Putamen (tissue), 1 donor: ENCODE results near the gene IQSEC3.
"Not testable (repeated sequence)": the region's sequence is repeated elsewhere in the genome, so short reads cannot be mapped to it uniquely, and the experiment has no call there.

Experiments used
- DNase-seq: peaks from one replicate; pipeline ENCODE4 v3.0.0-alpha.2; 2016; ENCODE audit warnings: low spot score

Gene IQSEC3

GRCh38 chr12:177980-178828, 111.6 kb downstream of the IQSEC3 start:
- no peak for DNase-seq

DNA sequence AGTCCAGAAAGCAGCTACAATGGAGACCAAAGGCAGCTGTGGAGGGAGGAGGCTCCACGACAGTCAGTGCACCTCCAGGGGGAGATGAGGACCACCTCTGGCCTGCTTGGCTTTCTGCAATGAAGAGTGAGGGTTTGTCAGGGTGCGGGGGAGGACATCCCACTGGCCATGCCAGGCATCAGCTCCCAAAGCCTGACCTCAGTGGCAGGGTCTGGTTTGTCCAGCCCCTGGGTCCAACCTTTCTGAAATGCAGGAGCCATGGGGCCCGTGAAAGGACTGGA, 112.2 kb downstream of the IQSEC3 start:
- no peak for DNase-seq

DNA sequence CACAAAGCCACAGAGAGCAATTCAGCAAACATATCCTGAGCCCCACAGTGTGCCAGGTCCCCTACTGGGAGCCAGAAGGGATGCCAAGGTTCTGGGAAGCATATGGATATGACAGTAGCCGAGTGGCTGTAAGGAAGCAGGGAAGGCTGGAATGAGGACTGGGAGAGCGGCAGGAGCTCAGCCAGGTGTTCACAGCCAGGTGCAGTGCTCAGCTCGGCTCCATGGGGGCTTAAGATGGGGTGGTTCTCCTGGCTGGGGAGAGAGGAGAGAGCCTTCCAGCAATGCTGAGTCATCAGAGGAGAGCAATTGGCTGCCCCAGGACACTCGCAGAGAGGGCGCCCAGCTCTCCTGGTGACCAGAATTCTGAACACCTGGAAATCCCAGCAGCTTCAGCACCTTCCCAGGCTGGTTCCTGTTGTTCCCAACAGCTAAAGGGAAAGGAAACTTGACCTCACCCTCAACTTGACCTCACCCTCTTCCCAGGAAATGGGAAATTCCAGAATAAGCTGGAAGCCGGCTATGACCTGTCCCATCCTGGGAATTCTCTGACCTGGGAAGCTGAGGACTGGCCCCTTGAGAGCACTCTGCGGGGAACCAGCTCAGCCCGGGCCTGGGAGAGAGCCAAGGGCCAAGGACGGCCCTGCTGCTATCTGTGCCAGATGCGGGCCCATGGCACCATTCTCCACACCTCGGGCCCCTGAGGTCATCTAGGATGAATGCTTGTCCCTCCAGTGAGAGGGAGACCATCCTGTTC, 112.7 kb downstream of the IQSEC3 start:
- no peak for DNase-seq

DNA sequence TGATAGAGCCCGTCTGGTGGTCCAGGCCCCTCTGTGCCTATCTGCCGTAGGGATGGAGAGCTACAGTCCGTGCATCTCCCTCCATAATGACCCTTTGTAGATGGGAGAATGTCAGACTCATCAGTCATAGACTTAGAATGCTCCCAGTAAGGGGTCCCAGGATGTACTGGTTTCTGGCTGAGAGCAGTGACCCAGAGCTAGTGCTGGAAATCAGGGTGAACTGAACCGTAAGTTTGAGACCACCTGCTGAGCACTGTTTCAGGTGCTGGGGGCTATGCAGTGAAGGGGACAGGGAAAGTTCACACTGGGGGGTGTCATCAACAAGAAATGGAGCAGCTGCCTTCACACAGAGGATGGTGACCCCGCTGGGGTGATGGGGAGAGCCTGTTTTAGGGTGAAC, 113.3 kb downstream of the IQSEC3 start:
- no peak for DNase-seq

DNA sequence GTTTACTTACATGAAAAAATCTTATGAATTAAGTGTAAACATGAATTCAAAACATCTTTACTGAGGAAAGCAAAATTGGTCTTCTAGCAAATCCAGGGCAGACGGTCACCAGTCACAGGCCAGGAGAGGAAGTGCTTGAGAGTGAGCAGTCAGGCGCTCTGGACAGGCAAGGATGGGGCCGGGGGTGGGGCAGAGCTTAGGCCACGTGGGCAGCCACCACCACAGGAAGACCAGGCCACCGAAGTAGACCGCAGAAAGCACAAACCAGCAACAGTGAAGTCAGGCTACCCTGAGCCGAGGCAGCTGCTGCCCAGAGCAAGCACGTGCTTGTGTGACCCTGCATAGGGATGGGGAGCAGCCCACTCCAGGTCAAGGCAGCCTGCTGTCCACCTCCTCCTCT, 113.9 kb downstream of the IQSEC3 start:
- DNase-seq, result peak; percentile 57

GRCh38 chr12:181921-182320, 115.4 kb downstream of the IQSEC3 start:
- no peak for DNase-seq

GRCh38 chr12:182381-182892, 115.9 kb downstream of the IQSEC3 start:
- no peak for DNase-seq

GRCh38 chr12:184811-185575, 118.4 kb downstream of the IQSEC3 start:
- no peak for DNase-seq

DNA sequence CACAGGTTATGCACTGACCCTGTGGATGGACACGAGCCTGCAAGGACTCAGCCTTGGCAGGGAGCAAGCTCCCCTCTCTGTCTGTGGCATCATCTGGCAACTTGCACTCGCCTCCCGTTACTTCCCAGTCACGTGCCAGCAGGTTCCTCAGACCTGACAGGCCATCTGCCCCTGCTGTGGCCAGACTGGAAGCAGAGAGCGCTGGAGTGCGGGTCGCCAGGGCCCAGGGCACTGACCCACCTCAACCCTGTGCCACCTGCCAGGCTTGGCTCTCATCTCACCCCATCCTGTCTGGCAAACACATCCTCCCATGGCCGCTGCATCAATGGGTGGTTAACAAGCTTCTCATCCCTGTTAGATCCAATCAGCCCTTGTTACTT, 119.0 kb downstream of the IQSEC3 start:
- DNase-seq, result no peak

DNA sequence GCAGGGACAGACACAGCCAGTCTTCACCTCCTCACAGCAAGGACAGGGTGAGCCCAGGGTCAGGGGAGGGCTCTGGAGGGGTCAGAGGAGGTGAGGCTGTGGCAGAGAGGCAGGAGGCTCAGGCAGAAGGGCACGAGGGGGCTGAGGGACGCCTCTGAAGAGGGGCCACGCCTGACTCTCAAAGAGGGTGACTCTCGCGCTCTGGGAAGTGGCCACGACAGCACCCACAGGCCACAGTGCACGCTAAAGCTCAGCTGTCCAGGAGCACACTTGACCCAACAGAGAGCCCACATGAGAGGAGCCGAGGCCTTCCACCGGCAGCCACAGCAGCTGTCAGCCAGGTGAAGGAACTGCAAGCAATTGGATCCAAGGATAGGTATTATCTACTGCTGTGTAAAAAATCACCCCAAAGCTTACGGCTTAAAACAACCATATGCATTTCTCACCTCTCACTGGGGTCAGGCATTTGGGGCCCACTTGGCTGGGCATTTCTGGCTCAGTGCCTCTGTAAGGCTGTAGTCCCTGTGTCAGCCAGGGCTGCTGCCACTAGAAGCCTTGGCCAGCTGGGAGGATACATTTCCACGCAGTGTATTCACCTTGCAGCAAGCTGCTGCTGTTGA, 119.5 kb downstream of the IQSEC3 start:
- no peak for DNase-seq

DNA sequence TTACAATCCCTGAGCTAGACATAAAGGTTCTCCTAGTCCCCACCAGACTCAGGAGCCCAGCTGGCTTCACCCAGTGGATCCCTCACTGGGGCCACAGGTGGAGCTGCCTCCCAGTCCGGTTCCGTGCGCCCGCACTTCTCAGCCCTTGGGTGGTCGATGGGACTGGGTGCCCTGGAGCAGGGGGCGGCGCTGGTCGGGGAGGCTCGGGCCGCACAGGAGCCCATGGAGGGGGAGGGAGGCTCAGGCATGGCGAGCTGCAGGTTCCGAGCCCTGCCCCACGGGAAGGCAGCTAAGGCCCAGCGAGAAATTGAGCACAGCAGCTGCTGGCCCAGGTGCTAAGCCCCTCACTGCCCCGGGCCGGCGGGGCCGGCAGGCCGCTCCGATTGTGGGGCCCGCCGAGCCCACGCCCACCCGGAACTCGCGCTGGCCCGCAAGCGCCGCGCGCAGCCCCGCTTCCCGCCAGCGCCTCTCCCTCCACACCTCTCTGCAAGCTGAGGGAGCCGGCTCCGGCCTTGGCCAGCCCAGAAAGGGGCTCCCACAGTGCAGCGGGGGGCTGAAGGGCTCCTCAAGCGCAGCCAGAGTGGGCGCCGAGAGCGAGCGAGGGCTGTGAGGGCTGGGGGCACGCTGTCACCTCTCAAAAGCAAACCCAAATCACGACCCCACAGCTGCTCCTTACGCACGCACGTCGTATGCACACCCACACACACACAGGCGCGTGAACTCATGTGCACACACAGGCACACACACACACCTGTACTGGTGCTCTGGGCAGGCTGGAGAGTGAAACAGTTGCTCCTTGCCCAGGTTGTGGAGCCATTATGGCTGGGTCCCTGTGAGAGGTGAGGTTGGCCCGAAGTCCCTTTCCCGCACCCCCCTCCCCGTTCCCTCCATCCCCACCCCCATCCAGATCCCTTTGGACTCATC, 121.7 kb downstream of the IQSEC3 start:
- not testable (repeated sequence) for DNase-seq

DNA sequence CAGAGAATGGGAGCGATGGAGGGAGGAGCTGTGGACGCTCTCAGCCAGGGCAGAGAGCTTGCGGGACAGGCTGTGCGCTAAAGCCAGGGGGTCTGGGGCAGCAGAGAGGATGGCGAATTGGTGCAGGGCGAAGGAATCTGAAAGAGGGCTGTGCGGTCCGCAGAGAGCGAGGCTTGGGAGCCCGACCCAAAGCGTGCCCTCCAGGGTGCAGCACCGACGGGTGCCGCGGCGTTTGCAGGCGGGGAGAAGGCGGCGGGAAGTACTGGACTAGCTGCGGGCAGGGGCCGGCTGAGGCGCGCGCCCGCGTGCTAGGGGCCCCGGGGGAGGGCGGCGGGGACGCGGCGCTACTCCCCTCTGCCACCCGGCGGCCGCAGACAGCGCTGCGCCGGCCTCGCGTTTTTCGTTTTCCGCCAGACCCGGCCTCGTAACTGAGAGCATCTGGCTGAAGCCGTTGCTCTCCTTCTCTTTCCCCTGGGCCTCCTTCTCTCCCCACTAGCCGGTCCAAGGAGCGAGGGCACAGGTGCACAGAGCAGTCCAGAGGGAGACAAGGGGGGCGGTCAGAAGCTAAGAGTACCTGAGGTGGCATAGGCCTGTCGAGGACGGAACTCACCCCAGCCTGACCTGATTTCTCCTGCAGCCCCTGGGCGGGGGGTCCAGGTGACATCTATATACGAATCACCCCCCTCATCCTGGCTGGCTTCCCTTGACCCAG, 122.5 kb downstream of the IQSEC3 start:
- peak; percentile 68 for DNase-seq

DNA sequence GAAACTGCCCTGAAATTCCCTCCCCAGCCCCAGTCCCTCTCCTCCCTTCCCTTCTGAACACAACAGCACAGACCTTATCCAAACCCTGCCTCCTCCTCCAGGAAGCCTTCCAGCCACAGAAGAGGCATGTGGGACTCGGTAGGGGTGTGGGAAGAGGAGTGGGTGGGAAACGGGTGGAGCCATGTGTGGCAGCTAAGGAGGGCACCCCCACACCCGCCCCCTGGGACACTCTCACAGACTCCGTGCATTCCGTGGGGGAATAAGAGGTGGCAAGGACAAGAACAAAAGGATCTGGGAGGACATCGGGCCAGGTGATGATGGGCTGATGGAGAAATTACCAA, 123.0 kb downstream of the IQSEC3 start:
- no peak for DNase-seq

GRCh38 chr12:190881-191280, 124.3 kb downstream of the IQSEC3 start:
- no peak for DNase-seq

- no peak for DNase-seq
Measured at GRCh38 chr12:191541-191940, 125.0 kb downstream of the IQSEC3 start.

DNA sequence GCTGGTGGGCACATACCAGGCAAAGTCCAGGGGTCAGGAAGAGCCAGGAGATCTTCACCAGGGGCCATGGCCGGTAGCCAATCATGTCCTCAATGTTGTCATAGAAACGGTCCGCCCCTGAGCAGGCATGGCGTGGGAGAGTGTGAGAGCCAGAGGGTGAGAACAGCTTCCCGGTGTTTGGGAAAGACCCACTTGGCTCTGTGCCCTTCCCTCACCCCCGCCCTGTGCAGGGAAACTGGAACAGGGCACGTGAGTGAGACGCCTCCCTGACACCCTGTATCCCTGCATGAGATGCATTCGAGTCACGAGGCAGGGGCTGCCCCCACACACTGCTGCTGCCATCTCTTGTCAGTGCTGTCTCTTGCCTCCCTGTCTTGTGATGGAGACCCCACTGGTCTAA, 126.7 kb downstream of the IQSEC3 start:
- DNase-seq, result peak; percentile 37

- DNase-seq, result no peak
Measured at GRCh38 chr12:194276-194675, 127.7 kb downstream of the IQSEC3 start.

GRCh38 chr12:195156-195555, 128.6 kb downstream of the IQSEC3 start:
- DNase-seq, result no peak

GRCh38 chr12:195951-196350, 129.4 kb downstream of the IQSEC3 start:
- DNase-seq, result no peak

- DNase-seq, result no peak
Measured at GRCh38 chr12:196436-196835, 129.9 kb downstream of the IQSEC3 start.

GRCh38 chr12:197347-197746, 130.8 kb downstream of the IQSEC3 start:
- no peak for DNase-seq
